ENCODE measurements around the gene PEX5L. TPM values are rescaled to one million over a fixed set of nuclear protein-coding genes. Genes with fewer than 3 reads are reported as not detected.

PEX5L gene, protein sequence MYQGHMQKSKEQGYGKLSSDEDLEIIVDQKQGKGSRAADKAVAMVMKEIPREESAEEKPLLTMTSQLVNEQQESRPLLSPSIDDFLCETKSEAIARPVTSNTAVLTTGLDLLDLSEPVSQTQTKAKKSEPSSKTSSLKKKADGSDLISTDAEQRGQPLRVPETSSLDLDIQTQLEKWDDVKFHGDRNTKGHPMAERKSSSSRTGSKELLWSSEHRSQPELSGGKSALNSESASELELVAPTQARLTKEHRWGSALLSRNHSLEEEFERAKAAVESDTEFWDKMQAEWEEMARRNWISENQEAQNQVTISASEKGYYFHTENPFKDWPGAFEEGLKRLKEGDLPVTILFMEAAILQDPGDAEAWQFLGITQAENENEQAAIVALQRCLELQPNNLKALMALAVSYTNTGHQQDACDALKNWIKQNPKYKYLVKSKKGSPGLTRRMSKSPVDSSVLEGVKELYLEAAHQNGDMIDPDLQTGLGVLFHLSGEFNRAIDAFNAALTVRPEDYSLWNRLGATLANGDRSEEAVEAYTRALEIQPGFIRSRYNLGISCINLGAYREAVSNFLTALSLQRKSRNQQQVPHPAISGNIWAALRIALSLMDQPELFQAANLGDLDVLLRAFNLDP
- total RNA-seq = not detected in 2 replicates
- not detected for total RNA-seq (2013)
- polyA plus RNA-seq = not detected in 2 replicates
- not detected in 2 replicates for polyA minus RNA-seq

DNA sequence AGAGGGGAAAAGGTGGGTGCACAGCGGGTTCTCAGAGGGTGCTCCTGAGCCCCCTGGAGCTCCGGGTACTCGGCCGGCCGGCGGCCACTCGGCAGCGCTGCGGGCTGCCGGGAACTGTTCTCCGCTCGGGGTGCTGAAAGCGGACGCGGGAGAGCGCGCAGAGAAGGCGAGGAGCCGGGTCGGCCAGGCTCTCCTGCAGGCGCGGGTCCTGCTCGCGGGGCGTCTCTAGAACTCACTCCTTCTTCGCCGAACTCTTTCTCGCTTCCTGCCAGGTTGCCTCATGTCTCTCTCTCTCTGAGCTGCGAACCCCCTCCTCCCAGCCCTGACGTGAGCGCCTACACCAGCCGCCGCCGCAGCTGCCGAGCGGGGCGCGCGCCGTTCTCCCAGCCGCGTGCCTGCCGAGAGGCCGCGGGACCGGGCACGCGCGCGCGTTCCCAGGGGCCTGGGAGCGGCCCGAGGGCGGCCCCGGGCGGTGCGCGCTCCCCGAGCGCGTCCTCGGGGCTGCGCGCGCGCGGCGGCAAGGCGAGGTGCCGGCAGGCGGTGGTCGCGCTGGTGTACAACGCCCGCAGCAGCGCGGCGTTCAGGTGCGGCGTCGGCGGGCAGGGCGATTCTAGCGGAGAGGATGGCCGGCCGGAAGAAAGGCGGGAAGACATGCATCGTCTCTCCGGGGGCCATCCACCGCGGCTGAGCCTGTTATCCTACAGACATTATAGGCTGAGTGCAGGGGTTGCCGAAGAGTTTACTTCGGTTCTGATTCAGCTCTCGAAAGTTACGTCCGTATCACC, at the start of gene PEX5L:
Gene PEX5L, minus strand, starts transcription at position 267 of the 785 bp plus-strand sequence. CDS start 338 bp downstream, outside the sequence.
- ChIA-PET POLR2A (no interaction called here), CTCF (no interaction called here)
- no peak for TF ChIP-seq EZH2 (IDR thresholded peaks at IDR 0.05; ENCODE audit: borderline replicate concordance, insufficient read depth, low read depth, low read length, poor library complexity, severe bottlenecking)
- TF ChIP-seq, protein P1, sequence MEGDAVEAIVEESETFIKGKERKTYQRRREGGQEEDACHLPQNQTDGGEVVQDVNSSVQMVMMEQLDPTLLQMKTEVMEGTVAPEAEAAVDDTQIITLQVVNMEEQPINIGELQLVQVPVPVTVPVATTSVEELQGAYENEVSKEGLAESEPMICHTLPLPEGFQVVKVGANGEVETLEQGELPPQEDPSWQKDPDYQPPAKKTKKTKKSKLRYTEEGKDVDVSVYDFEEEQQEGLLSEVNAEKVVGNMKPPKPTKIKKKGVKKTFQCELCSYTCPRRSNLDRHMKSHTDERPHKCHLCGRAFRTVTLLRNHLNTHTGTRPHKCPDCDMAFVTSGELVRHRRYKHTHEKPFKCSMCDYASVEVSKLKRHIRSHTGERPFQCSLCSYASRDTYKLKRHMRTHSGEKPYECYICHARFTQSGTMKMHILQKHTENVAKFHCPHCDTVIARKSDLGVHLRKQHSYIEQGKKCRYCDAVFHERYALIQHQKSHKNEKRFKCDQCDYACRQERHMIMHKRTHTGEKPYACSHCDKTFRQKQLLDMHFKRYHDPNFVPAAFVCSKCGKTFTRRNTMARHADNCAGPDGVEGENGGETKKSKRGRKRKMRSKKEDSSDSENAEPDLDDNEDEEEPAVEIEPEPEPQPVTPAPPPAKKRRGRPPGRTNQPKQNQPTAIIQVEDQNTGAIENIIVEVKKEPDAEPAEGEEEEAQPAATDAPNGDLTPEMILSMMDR (IDR thresholded peaks at IDR 0.05) = no peak
- peak within 1 kb of the TSS; percentile 62 for H3K4me3 Mint-ChIP-seq
- Histone ChIP-seq H3K4me3 (ENCODE audit: control extremely low read depth in 1 of 5, extremely low read depth in 1 of 5, insufficient read depth in 1 of 5, low read depth in 2 of 5, low read length in 4 of 5) (no peak within 1 kb of the TSS), H3K36me3 (replicated peaks in 1 of 2; ENCODE audit: control extremely low read depth in 1 of 2, control insufficient read depth in 1 of 2, extremely low read depth in 1 of 2, insufficient read depth in 2 of 2, low read length in 1 of 2) (no peaks in the 10 kb centered on the region), H3K9ac (ENCODE audit: low read length) (no peak within 1 kb of the TSS), H3K27ac (ENCODE audit: low read length in 2 of 2) (no peak within 1 kb of the TSS), H3K27me3 (replicated peaks in 1 of 4; ENCODE audit: control extremely low read depth in 1 of 4, control insufficient read depth in 3 of 4, insufficient read depth in 4 of 4, low read length in 3 of 4) (peaks cover 0 to 35% (median 13%) of the 10 kb centered on the region in 4 experiments), H3K9me3 (ENCODE audit: control extremely low read depth in 1 of 3, control insufficient read depth in 2 of 3, insufficient read depth in 1 of 3, low read length in 2 of 3) (peaks cover 0 to 3% (median 2%) of the 10 kb centered on the region in 3 donors), H4K20me1 (ENCODE audit: control insufficient read depth, insufficient read depth, low read length, poor library complexity, severe bottlenecking) (no peaks in the 10 kb centered on the region), H3K79me2 (ENCODE audit: control insufficient read depth, insufficient read depth, low read length) (no peaks in the 10 kb centered on the region), H3K4me1 (ENCODE audit: control insufficient read depth in 2 of 2, insufficient read depth in 2 of 2, low read length in 2 of 2) (peaks cover 8 to 12% of the 10 kb centered on the region in 2 donors), H2AFZ (ENCODE audit: insufficient read depth, low read depth, low read length, poor library complexity, severe bottlenecking) (no peak within 1 kb of the TSS), H3K4me2 (replicated peaks; ENCODE audit: low read depth, low read length, poor library complexity, severe bottlenecking) (peak within 1 kb of the TSS; percentile 37)
- peaks cover 49% of the 10 kb centered on the region for H3K27me3 Mint-ChIP-seq
- no peak within 1 kb of the TSS for H3K27ac Mint-ChIP-seq
- no peak for DNase-seq
- intact Hi-C loops (cut with micrococcal nuclease) = no loop called here
- H3K9me3 Mint-ChIP-seq (ENCODE audit: insufficient read depth) = peaks cover 3% of the 10 kb centered on the region
- ATAC-seq (ENCODE audit: low read depth) = no peak
- peaks cover 12% of the 10 kb centered on the region for H3K4me1 Mint-ChIP-seq
- WGBS (ENCODE audit: insufficient coverage) = 7% methylated on average over 96 of the region's 96 CpGs
